NCI-H82 treated with DMSO at 0.1 percent for 48 hours (cell line): ENCODE data around the gene SYK.

Source experiments
- DNase-seq: peaks from one replicate; lab custom pipeline; 2025; ENCODE audit not compliant: unreplicated experiment; lab: John Stamatoyannopoulos, UW

Gene SYK

DNA sequence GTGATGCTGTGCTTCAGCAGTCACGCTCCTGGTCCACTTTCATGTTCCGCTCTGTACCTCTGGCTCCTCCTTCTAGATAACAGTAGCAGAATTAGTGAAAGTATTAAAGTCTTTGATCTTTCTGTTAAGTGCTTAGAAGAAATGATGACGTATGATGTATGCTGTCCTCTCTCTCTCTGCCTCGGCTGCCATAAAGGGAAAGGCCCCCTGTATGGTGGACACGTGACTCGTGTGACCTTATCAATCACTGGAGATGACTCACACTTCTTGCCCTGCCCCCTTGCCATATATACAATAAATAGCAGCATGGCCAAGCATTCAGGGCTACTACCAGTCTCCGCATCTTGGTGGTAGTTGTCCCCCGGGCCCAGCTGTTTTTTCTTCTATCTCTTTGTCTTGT is 100.3 kb downstream of the SYK start:
- DNase-seq = no peak

DNA sequence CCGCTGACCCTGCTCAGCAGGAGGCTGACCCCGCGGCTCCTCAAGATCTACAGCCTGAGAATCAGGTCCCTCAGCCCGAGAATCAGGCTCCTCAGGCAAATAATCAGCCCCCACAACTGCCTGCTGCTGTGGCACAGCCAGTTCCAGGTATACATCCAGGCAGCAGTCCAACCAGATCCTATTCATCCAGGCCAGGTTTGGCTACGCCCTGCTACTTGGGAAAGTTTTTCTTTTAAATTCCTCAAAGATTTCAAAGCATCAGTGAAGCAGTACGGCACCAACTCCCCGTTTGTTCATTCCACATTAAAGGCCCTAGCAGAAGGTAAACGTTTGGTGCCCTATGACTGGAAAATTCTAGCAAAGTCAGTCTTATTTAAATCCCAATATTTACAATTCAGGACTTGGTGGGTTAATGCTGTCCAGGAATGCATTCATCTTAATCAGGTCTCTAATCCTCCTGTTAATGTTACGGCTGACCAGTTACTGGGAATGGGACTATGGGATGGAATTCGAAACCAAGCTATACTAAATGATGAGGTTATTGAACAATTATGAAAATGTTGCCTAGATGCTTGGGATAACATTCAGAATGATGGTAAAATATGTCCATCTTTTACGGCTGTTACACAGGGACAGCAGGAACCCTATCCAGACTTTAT is 102.3 kb downstream of the SYK start:
- DNase-seq = no peak

DNA sequence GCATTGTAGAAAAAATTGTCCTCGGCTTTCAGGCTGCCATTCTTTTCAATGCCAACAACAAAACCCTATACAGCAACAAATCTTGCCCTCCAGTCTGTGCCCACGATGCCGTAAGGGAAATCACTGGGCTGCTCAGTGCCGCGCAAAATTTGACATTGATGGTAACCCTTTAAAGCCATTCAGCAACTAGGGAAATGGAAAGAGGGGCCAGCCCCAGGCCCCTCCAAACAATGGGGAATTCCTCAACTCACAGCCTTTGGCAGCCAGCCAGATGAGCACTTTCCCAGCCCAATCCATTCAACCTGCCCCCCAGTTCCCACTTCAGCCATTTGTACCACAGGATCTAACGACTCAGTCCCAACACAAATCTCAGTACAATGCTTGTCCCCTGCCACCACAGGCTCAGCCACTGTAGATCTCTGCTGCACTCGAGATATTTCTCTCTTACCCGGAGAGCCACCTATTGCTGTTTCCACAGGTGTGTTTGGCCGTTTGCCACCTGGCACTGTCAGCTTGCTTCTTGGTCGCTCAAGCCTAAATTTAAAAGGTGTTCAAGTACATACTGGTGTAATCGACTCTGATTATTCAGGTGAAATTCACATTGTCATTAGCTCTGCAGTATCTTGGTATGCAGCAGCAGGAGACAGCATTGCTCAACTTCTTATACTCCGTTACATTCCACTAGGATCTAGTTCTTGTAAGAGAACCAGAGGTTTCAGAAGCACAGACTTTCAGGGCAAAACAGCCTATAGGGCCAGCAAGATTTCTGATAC is 103.3 kb downstream of the SYK start:
- no peak for DNase-seq

DNA sequence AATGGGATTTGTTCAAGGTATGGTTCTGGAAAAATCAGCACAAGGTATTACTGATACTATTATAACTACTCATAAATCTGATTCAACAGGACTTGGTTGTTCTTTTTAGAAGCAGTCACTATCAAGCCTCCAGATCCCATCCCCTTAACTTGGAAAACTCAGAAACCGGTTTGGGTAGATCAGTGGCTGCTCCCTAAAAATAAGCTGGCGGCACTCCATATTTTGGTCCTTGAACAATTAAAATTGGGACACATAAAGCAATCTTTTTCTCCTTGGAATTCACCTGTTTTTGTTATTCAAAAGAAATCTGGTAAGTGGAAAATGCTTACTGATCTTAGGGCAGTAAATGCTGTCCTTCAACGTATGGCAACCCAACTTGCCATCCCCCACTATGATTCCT is 104.2 kb downstream of the SYK start:
- no peak for DNase-seq

DNA sequence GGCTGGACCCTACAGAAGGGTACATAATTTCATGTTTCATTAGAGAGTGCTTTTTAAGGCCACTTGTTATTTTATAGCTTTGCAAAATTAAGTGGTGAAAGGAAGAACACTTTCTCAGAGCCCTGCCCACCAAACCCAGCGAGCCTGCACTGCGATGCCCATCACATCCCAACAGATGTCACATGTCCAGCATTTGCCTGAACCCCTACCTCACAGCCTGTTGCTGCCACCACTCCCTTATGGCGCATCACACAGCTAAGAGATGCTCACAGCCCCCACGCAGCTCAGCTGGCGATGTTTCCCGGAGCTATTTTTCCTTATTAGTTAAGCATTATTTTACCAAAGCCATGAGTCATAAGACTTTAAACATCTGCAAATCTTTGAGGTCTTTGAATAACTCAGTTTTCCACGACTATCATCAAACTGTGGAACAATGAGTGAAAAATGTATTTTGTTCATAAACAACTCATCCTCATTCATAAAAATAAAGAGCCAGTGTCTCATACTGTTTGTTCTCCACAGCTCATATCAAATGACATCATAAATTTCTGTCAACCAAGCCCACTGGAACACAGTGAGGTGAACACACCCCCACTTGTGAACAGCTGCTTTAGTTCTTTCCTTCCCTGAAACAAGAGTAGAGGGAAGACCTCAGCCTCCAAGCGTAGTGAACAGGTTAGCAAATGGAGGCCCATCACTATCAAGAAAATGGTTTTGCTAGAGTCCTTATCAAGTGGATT is 104.9 kb downstream of the SYK start:
- DNase-seq = no peak

DNA sequence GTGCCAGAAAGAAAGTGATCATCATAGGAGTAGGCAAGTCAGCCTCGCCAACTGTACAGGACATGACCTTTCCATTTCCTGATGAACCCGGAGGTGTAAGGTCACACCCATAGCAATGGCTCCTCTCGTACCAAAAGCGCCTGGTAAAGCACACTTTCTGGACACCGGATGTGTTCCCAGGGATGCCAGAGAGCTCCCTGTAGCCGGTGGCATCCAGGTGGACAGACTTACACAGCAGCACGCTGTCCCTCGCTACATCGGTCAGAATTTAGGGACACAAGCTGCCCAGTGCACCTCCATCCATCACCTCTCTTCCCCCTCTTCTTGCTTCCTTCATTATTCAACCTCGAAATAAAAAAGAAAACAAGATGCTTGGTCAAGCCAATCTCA is 105.4 kb downstream of the SYK start:
- no peak for DNase-seq

DNA sequence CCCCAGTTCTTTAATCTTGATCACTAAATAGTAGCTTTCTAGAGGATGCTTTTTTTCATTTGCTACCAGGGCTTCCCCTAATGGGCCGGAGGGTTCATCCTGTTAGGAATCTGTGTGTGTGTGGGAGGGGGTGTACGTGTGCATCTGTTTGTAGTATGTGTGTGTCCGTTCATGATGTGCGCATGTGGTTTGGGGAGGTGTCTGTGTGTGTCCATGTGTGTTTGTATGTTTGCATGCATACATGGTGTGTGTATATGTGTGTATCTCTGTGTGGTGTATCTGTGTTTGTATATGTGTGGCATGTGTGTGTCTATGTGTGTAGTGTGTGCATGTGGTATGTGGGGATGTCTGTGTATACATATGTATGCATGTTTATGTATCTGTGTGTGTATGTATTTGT is 106.2 kb downstream of the SYK start:
- DNase-seq = no peak

DNA sequence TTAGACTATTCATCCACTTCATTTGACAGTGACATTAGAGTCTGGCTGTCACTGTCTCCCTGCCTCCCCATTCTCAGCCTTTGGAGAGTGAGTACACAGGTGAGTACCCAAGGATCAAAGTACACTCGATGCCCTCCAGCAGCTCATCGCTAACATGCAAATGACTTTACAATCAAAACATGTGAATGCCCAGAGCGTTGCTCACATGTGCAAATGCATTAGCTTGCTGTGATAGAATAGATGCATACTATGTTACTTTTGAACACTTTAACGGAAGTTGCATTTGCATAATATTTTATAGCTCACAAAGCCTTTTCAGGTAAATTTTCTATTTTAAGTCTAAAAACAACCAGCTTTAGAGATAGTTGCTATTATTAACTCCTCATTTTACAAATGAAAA is 107.6 kb downstream of the SYK start:
- DNase-seq = no peak

DNA sequence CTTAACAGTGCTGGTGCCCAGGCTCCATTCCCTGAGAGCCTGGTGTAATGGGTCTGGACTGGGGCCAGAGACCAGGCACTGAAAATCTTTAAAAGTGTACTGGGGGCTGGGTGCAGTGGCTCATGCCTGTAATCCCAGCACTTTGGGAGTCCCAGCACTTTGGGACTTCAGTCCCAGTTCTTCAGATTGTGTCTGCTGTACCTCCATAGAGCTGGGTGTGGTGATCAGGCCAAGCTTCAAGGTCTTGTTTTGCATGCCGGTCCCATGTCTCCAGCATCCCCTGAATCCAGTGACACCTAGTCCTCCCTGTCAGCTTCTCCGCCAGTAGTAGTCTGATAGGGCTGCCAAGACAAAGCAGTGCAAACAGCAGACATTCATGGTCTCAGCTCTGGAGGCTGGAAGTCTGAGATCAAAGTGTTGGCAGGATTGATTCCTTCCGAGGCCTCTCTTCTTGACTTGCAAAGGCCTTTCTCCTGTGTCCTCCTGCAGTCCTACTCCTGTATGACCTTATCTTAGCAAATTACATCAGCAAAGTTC is 108.2 kb downstream of the SYK start:
- DNase-seq = no peak

DNA sequence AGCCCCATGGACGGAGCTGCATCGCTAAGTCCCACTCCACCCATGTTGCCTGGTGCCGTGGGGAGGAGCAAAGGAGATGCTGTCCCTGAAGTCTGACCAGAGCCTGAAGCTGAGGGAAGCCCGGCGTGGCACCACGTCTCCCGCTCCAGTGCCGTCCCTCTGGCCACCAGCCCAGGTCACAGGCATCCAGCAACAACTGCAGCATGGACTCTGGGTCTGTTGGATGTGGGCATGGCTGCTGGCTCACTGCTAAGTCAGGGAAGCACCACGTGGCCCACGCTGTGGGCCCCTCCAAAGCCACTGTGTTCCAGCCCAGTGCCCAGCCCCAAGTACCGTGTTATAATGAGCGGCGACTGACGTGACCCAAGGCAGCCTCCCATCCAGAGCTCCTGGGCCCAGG is 112.6 kb downstream of the SYK start:
- no peak for DNase-seq

DNA sequence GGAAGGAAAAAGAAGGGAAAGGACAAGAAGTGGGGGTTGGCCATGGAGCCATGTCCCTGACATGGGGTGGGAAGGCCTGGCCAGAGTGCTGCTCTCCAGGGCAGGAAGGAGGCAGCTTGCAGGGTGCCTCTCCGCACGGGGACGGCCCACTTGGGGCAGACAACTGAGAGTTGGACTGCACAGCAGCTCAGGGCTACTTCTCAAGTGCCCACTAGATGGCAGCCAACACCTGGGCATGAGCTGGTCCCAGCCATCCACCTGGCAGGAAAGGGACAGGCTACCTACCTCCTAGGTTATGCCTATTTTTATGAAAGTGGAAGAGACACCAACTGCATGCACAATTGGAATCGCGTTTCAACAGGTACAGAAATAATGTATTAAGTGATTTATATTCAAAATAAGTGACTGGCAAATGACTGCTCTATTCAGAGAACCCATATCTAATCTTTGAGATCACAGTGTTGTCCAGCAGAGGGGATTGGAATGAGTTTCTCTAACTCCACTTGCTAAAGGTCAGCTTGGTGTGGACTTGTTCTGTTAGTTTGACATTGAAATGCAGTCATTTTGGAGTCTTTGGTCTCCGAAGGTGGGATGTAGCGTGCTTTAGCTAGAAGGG is 113.4 kb downstream of the SYK start:
- DNase-seq = peak; percentile 22

DNA sequence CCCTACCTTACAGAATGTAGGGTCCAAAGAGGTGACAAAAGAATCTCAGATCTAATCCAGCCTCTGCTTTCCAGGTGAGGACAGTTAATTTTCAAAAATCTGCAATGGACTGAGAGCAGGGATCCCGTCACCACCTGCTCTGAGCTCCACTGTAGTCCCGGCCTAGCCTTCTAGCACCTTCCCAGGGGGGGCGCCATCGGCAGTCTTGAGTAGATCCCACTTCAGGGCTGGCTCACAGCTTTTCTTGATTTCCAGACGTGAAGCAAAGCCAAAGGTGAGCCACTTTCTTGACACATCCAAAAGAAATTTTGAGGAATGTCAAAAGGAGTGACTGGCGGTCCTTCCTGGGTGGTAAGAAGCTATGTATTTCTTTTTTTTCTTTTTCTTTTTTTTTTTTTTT is 114.1 kb downstream of the SYK start:
- no peak for DNase-seq

DNA sequence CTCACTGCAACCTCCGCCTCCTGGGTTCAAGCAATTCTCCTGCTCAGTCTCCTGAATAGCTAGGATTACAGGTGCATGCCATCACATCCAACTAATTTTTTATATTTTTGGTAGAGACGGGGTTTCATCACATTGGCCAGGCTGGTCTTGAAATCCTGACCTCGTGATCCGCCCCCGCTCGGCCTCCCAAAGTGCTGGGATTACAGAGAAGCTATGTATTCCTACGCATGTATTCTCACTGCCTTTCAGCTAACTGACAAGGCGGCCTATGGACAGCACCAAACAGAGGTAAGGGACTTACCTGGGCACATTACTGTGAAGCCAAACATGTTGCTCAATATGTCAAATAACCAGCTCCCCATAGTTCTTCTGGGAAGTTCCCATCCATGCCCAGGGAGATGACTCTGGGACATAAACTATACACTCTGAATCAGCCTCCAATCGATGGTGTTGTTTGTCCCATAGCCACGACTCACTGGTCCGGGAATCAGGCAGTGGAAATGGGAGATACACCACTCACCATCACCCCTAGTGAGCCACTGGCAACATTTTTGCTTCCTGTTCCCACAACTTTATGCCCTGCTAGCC is 114.6 kb downstream of the SYK start:
- DNase-seq = no peak

DNA sequence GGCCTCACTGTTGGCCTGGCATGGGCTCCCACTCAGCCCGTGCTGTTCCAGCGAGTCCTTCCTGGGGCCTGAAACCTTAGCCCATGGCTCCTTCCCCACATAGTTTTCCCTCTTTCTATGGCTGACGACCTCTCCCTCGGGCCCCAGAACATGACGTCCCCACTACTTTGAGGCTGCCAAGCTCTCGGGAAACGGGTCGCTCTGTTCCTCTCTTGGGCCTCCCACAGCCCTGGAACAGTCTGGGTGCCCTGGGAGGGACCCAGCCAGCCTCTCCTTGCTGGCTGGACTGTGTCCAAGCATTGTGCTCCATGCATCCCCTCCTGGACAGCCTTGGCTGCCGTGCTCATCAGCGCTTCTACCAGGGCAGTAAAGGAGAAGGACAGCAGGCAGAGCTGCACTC is 118.3 kb downstream of the SYK start:
- no peak for DNase-seq

DNA sequence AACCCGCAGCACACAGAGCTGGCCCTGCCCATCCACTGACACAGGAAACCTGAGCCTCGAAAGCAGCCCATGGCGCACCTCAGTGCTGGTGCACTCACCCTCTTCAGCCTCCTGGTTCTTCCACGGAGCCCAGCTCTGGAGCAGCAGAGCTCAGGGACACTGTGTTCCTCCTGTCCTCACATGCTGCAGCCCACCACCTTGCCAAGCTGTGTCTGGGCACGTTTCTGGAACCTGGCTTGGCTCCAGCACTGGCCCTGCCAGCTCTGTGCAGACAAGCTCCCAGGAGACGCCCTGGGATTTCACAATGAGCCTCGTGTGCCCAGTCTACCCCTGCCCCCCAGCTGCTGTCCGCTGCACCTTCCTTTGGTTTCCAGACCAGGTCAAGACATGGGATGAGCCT is 119.5 kb downstream of the SYK start:
- no peak for DNase-seq

DNA sequence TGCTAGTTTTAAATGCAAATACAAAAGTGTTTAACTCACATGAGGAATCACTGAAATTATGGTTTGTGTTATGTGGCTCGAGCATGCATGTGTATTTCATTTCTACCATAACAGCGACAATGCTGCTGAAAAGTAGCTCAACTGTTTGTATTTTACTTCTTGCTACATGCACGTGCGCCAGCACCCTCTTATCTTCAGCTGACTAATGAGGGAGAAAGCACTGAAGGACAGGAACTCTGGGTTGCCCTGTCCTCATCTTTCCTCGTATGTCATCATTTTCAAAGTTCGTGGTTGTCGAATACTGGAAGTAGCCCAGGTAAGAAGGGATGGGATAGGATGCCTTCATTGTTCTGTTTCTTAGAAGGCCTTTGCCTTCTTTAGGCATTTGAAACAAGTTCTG is 120.3 kb downstream of the SYK start:
- DNase-seq = no peak

DNA sequence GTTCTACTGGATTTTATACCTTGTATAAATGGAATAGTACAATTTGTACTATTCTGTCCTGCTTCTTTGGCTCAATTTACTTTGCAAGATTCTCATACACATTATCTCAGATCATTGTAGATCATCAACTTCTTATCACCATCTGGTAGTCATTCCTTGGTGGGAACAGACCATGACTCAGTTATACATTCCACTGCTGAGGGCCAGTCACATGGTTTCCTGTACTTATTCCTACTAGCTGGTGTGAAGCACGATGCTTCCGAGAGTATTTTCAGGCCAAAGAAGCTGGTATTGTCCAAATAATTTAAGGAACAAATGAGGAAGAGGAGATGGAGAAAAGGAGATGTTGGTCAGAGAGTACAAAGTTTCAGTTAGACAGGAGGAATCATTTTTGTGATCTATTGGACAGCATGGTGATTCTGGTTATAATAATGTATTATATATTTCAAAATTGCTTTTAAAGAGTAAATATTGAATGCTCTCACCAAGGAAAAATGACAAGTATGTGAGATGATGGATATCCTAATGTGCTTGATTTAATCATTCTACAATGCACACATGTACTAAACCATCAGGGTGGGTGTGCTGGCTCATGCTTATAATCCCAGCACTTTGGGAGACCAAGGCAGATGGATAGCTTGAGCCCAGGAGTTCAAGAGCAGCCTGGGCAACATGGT is 124.1 kb downstream of the SYK start:
- no peak for DNase-seq

DNA sequence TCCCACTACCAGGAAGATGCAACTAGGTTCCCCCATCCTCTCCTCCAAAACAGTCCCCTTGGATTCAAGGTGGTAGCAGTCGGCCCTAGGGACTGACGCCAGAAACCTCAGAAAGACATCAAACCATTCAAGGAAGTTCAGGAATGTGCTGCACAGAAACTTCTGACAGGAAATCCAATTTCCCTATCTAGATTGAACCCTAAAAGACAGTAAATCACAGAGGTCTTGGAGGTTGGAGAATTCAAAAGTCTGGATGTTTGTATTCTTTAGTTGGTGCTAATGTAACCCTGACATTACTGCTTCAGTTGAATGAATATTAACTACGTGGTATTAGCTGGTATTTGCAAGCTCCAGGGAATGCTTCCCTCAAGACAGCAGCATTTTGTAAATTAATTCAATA is 125.3 kb downstream of the SYK start:
- DNase-seq = no peak

DNA sequence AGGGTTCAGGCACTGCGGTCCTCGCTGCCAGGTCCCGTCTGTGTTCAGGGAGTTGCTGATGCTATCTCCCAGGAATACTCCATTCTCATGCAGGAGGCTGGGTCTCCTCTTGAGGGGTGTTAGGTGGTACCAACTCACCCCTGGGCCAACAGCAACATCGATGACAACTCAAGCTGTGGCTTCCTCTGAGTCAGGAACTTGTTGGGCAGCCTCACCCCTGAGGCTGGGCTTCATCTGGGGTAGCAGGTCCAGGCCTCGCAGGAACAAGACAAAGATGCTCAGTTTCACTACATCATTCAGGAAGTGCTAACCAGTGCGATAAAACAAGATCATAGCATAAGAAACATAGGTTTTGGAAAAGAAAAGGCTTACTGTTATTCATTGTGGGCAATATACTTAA is 125.9 kb downstream of the SYK start:
- no peak for DNase-seq

DNA sequence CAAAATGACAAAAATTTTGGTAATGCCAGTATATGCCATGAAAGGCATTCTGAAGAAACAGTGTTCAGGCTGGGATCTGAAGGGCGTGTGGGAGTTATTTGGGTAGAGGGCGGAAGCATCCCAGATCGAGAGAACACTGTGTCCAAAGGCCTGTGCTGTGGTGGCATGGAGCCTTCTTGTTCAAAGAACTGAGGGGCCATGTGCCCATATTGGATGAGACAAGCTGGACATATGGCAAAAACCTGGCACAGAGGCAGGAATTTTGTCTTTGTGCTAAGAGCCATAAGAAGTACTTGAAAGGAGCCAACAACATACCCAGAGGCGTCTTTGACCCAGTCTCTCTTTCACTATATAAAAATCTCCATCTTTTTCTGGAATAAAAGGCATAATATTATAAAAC is 128.0 kb downstream of the SYK start:
- DNase-seq = no peak

DNA sequence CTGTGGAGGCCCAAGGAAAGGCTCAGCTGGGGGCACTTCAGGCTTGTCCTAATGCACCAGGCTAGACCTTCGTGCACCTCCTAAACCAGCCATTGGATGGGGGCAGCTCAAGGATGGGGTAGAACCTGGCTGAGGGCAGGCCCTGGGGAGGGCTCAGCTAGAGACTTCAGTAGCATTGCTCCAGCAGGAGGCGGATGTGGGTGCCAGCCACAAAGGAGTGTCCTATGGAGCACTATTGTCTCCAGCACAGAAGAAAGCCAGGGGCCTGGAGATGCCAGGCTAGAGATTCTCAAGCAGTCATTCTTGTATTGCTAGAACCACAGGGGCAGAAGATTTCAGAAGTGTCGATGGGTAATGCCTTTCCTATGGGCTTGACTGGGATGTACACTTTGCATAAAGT is 131.8 kb downstream of the SYK start:
- DNase-seq = no peak
